Adrenal gland (tissue), 12 donors: Measurements from ENCODE around the gene TTC22. TPM values are rescaled to one million over a fixed set of nuclear protein-coding genes. Genes with fewer than 3 reads are reported as not detected.

ENCODE experiments used
- DNase-seq, 7 donors: peaks; one replicate each; pipeline ENCODE4 v3.0.0-alpha.2; 2019 to 2020
- H3K27ac ChIP-seq, 5 donors: fragments of 200-600 bp; sonication (generic) in 4 of 5; 1 replicate in 3 of 5; 2 replicates in 2 of 5; pipeline versions ENCODE4 v1.5.1 to v1.8.0; 2016 to 2020; ENCODE audit warnings: mild to moderate bottlenecking in 1 of 5
- H3K27me3 ChIP-seq: fragments of 200-600 bp; 2 replicates; pipeline ENCODE4 v1.8.0; 2021
- H3K36me3 ChIP-seq, 2 donors: fragments of 200-600 bp; replicated peaks in 1 of 2; 1 replicate in 1 of 2; 2 replicates in 1 of 2; pipeline versions ENCODE4 v1.5.1 to v1.8.0; 2018 to 2022
- H3K4me1 ChIP-seq, 2 donors: fragments of 200-600 bp; replicated peaks in 1 of 2; 1 replicate in 1 of 2; 2 replicates in 1 of 2; pipeline versions ENCODE4 v1.5.1 to v1.8.0; 2018 to 2021
- H3K4me3 ChIP-seq, 4 donors: fragments of 200-600 bp; sonication (generic) in 3 of 4; one replicate each; pipeline ENCODE4 v1.5.1; 2016 to 2018
- H3K9me3 ChIP-seq, 3 donors: fragments of 200-600 bp; sonication (generic) in 1 of 3; replicated peaks in 1 of 3; 1 replicate in 2 of 3; 2 replicates in 1 of 3; pipeline versions ENCODE4 v1.5.1 to v1.8.0; 2016 to 2021
- POLR2A ChIP-seq, 2 donors: fragments of 450-650 bp; IDR thresholded peaks; one replicate each; pipeline ENCODE4 v1.6.1; 2017; ENCODE audit warnings: antibody characterized with exemption in 2 of 2, mild to moderate bottlenecking in 2 of 2, moderate library complexity in 1 of 2
- WGBS, 4 donors: extraction: QIAGEN DNeasy Blood & Tissue Kit in 2 of 4; methylation state at CpG; one replicate each; pipeline versions ENCODE4 v1.1.5 to v1.1.7; 2013 to 2017; 5-methylcytosine and 5-hydroxymethylcytosine counted together
- intact Hi-C, 2 donors: fragments of 100-400 bp; cut with DNase I; formaldehyde crosslinking; loops; one replicate each; pipeline versions ENCODE4 v1.14.1 to v1.15.0; 2022 to 2023
- polyA plus RNA-seq, 3 donors: library from polyadenylated mRNA; stranded (reverse); fragments of 200-250 nt in 2 of 3; fragments of 350-450 nt in 1 of 3; fragmentation: Illumina TruSeq in 1 of 3; extraction: RNeasy Lipid Tissue Mini Kit (QIAGEN cat#74804) in 1 of 3; gene quantifications; one replicate each; pipeline ENCODE4 v1.2.3, GENCODE V29; 2013 to 2014
- total RNA-seq, 9 donors: library from RNA; depleted of rRNA in 4 of 9; stranded (reverse); fragments of >200 nt in 4 of 9; fragments of 120-200 nt in 1 of 9; fragmentation: NEBNext Ultra II Directional in 1 of 9; extraction: Animal tissue kit (Norgen Biotek cat#: 25700) in 1 of 9; gene quantifications; one replicate each; pipeline versions ENCODE4 v1.1.0 to v1.2.4, GENCODE V29; 2013 to 2023
- TF ChIP-seq, protein P1 (sequence below), 6 experiments: fragments of 450-650 bp in 4 of 6; fragments of 200-600 bp in 2 of 6; sonication (generic) in 1 of 6; IDR thresholded peaks; 1 replicate in 5 of 6; 2 replicates in 1 of 6; pipeline versions ENCODE4 v1.5.1 to v1.8.0; 2016 to 2021; ENCODE audit warnings: antibody characterized with exemption in 6 of 6, mild to moderate bottlenecking in 2 of 6, moderate library complexity in 1 of 6
- donor health status: healthy with polysubstance abuse.
- donor health status: Bipolar disorder and iron deficiency.
- donor health status: DM: yes; HTN: yes; CAD: no.
- donor health status: DM: no; HTN: no; CAD: no.
- donor health status: DM: no; HTN: no; CAD: no.
- donor health status: DM: yes; HTN: yes; CAD: no.

TTC22 gene
- total and polyA plus RNA-seq, 12 donors = 0.09 to 2.3 (median 1.7) TPM

DNA sequence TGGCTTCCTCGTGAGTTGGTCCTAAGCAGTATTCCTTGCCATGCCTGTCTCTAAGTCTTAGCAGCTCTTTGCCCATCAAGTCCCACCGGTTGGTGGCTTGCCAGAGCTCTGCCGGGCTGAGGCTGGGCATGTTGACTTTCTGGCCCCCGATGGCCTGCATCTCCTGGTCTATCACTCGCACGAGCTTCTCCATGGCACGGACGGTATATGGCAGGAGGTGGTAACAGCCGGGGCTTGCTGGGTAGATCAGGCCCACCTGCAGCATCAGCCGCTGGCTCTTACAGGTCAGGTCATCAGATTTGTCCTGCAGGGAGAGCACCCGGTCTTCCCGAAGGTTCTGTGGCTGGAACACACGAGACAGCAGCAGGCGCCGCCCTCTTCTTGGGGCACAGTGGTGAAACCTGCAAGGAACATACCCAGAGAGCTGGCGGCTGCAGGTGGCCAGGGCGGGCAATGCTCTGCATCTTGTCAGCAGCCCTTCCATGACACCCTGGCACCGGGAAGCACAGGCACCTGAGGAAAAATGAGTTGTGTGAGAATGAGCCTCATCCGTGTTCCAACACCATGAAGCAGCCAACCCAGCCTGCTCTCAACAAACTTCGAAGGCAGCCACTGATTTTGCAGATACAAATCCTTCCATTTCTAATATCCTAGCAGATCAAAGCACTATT is 42.3 kb downstream of the TTC22 start:
- TF ChIP-seq, protein P1, sequence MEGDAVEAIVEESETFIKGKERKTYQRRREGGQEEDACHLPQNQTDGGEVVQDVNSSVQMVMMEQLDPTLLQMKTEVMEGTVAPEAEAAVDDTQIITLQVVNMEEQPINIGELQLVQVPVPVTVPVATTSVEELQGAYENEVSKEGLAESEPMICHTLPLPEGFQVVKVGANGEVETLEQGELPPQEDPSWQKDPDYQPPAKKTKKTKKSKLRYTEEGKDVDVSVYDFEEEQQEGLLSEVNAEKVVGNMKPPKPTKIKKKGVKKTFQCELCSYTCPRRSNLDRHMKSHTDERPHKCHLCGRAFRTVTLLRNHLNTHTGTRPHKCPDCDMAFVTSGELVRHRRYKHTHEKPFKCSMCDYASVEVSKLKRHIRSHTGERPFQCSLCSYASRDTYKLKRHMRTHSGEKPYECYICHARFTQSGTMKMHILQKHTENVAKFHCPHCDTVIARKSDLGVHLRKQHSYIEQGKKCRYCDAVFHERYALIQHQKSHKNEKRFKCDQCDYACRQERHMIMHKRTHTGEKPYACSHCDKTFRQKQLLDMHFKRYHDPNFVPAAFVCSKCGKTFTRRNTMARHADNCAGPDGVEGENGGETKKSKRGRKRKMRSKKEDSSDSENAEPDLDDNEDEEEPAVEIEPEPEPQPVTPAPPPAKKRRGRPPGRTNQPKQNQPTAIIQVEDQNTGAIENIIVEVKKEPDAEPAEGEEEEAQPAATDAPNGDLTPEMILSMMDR (IDR thresholded peaks at IDR 0.05) = no peak
- TF ChIP-seq POLR2A (IDR thresholded peaks at IDR 0.05) = no peak
- H3K36me3 ChIP-seq = peaks cover 0 to 20% of the 10 kb centered on the region in 2 donors
- DNase-seq = no peak

GRCh38 chr1:54757833-54758232 is 43.3 kb downstream of the TTC22 start:
- intact Hi-C loops = no loop called here
- WGBS, 4 donors = 93 to 97% (median 95%) methylated on average over 4 to 9 of the region's 9 CpGs
- Histone ChIP-seq H3K4me1 (peaks cover 0 to under 1% of the 10 kb centered on the region in 2 donors), H3K27me3 (no peaks in the 10 kb centered on the region), H3K4me3 (no peak overlapping the region), H3K36me3 (peaks cover 0 to 20% of the 10 kb centered on the region in 2 donors), H3K9me3 (no peaks in the 10 kb centered on the region), H3K27ac (no peak overlapping the region)
- TF ChIP-seq POLR2A (IDR thresholded peaks at IDR 0.05) = no peak
- TF ChIP-seq, protein P1 (IDR thresholded peaks at IDR 0.05) = no peak
- no peak for DNase-seq

More for the DNA sequence above, 42.3 kb downstream of the TTC22 start:
- no peak overlapping the region for H3K4me3 ChIP-seq
- no peaks in the 10 kb centered on the region for H3K9me3 ChIP-seq
- WGBS, 4 donors = 90 to 95% (median 93%) methylated on average over 9 to 20 of the region's 20 CpGs
- intact Hi-C loops = no loop called here
- H3K27me3 ChIP-seq = no peaks in the 10 kb centered on the region
- H3K4me1 ChIP-seq = peaks cover 4 to 10% of the 10 kb centered on the region in 2 donors
- H3K27ac ChIP-seq = no peak overlapping the region

GRCh38 chr1:54754486-54755285 is 46.4 kb downstream of the TTC22 start:
- 78 to 90% (median 88%) methylated on average over 4 to 25 of the region's 25 CpGs for WGBS, 4 donors
- Histone ChIP-seq H3K27ac (no peak overlapping the region), H3K4me1 (no peaks in the 10 kb centered on the region), H3K4me3 (no peak overlapping the region), H3K9me3 (no peaks in the 10 kb centered on the region), H3K36me3 (peaks cover 0 to 20% of the 10 kb centered on the region in 2 donors), H3K27me3 (no peaks in the 10 kb centered on the region)
- intact Hi-C loops = no loop called here
- no peak for TF ChIP-seq POLR2A (IDR thresholded peaks at IDR 0.05)
- TF ChIP-seq, protein P1 (IDR thresholded peaks at IDR 0.05) = no peak
- no peak for DNase-seq

- Histone ChIP-seq H3K27me3 (no peaks in the 10 kb centered on the region), H3K27ac (no peak overlapping the region), H3K4me1 (no peaks in the 10 kb centered on the region), H3K4me3 (no peak overlapping the region), H3K36me3 (peaks cover 0 to 20% of the 10 kb centered on the region in 2 donors), H3K9me3 (no peaks in the 10 kb centered on the region)
- 63 to 97% (median 89%) methylated on average over 8 to 22 of the region's 22 CpGs for WGBS, 4 donors
- TF ChIP-seq, protein P1 (IDR thresholded peaks at IDR 0.05) = no peak
- no peak for TF ChIP-seq POLR2A (IDR thresholded peaks at IDR 0.05)
- intact Hi-C loops = no loop called here
- DNase-seq = no peak
Measured at GRCh38 chr1:54754045-54754444, 47.1 kb downstream of the TTC22 start.
